ENCODE results near the gene ITPR1.
A peak's percentile ranks its signal among the peaks of the same experiment; 100 is the strongest.

The ITPR1 gene

GRCh38 chr3:4710191-4710590 is 217.0 kb downstream of the ITPR1 start:
- Mint-ChIP-seq H3K4me3 (no peak overlapping the region), H3K9me3 (no peaks in the 10 kb centered on the region), H3K4me1 (ENCODE audit: low read depth) (peaks cover 7% of the 10 kb centered on the region), H3K27ac (no peak overlapping the region), H3K27me3 (no peaks in the 10 kb centered on the region), H3K36me3 (ENCODE audit: low read depth) (peaks cover 73% of the 10 kb centered on the region)

- Mint-ChIP-seq H3K27me3 (no peaks in the 10 kb centered on the region), H3K4me1 (ENCODE audit: low read depth) (peaks cover 7% of the 10 kb centered on the region), H3K4me3 (no peak overlapping the region), H3K9me3 (no peaks in the 10 kb centered on the region), H3K36me3 (ENCODE audit: low read depth) (peaks cover 59% of the 10 kb centered on the region), H3K27ac (peak overlapping the region; percentile 28)
Observed at GRCh38 chr3:4711680-4711992, 218.5 kb downstream of the ITPR1 start.

GRCh38 chr3:4712109-4712508 is 219.0 kb downstream of the ITPR1 start:
- no peak overlapping the region for H3K27ac Mint-ChIP-seq
- no peaks in the 10 kb centered on the region for H3K9me3 Mint-ChIP-seq
- H3K4me3 Mint-ChIP-seq, result no peak overlapping the region
- no peaks in the 10 kb centered on the region for H3K27me3 Mint-ChIP-seq
- H3K4me1 Mint-ChIP-seq (ENCODE audit: low read depth), result peaks cover 7% of the 10 kb centered on the region
- peaks cover 59% of the 10 kb centered on the region for H3K36me3 Mint-ChIP-seq (ENCODE audit: low read depth)

GRCh38 chr3:4714045-4714444 is 220.9 kb downstream of the ITPR1 start:
- H3K27ac Mint-ChIP-seq, result no peak overlapping the region

GRCh38 chr3:4716266-4716665 is 223.1 kb downstream of the ITPR1 start:
- Mint-ChIP-seq H3K27me3 (no peaks in the 10 kb centered on the region), H3K4me3 (no peak overlapping the region), H3K27ac (no peak overlapping the region), H3K9me3 (no peaks in the 10 kb centered on the region), H3K36me3 (ENCODE audit: low read depth) (peaks cover 64% of the 10 kb centered on the region), H3K4me1 (ENCODE audit: low read depth) (peaks cover 6% of the 10 kb centered on the region)

More at GRCh38 chr3:4714045-4714444, 220.9 kb downstream of the ITPR1 start:
- Mint-ChIP-seq H3K36me3 (ENCODE audit: low read depth) (peaks cover 60% of the 10 kb centered on the region), H3K9me3 (no peaks in the 10 kb centered on the region), H3K27me3 (no peaks in the 10 kb centered on the region), H3K4me3 (no peak overlapping the region), H3K4me1 (ENCODE audit: low read depth) (peaks cover 7% of the 10 kb centered on the region)

GRCh38 chr3:4716706-4717362 is 223.7 kb downstream of the ITPR1 start:
- H3K36me3 Mint-ChIP-seq (ENCODE audit: low read depth), result peaks cover 66% of the 10 kb centered on the region
- peaks cover 6% of the 10 kb centered on the region for H3K4me1 Mint-ChIP-seq (ENCODE audit: low read depth)
- no peaks in the 10 kb centered on the region for H3K9me3 Mint-ChIP-seq
- H3K27ac Mint-ChIP-seq, result peak overlapping the region; percentile 6
- H3K4me3 Mint-ChIP-seq, result no peak overlapping the region
- H3K27me3 Mint-ChIP-seq, result no peaks in the 10 kb centered on the region

- H3K4me1 Mint-ChIP-seq (ENCODE audit: low read depth), result peaks cover 11% of the 10 kb centered on the region
- H3K27me3 Mint-ChIP-seq, result no peaks in the 10 kb centered on the region
- H3K4me3 Mint-ChIP-seq, result no peak overlapping the region
- H3K36me3 Mint-ChIP-seq (ENCODE audit: low read depth), result peaks cover 65% of the 10 kb centered on the region
- H3K9me3 Mint-ChIP-seq, result no peaks in the 10 kb centered on the region
- peak overlapping the region; percentile 6 for H3K27ac Mint-ChIP-seq
Observed at GRCh38 chr3:4717363-4717740, 224.2 kb downstream of the ITPR1 start.

- Mint-ChIP-seq H3K4me3 (no peak overlapping the region), H3K4me1 (ENCODE audit: low read depth) (peaks cover 19% of the 10 kb centered on the region), H3K36me3 (ENCODE audit: low read depth) (peaks cover 59% of the 10 kb centered on the region), H3K9me3 (no peaks in the 10 kb centered on the region), H3K27ac (no peak overlapping the region), H3K27me3 (no peaks in the 10 kb centered on the region)
Observed at GRCh38 chr3:4718179-4718736, 225.1 kb downstream of the ITPR1 start.

- peaks cover 19% of the 10 kb centered on the region for H3K4me1 Mint-ChIP-seq (ENCODE audit: low read depth)
- H3K27ac Mint-ChIP-seq, result no peak overlapping the region
- H3K9me3 Mint-ChIP-seq, result no peaks in the 10 kb centered on the region
- H3K36me3 Mint-ChIP-seq (ENCODE audit: low read depth), result peaks cover 52% of the 10 kb centered on the region
- no peaks in the 10 kb centered on the region for H3K27me3 Mint-ChIP-seq
- no peak overlapping the region for H3K4me3 Mint-ChIP-seq
Observed at GRCh38 chr3:4719046-4719501, 225.9 kb downstream of the ITPR1 start.

GRCh38 chr3:4720316-4721075 is 227.3 kb downstream of the ITPR1 start:
- peaks cover 46% of the 10 kb centered on the region for H3K36me3 Mint-ChIP-seq (ENCODE audit: low read depth)
- no peaks in the 10 kb centered on the region for H3K9me3 Mint-ChIP-seq
- H3K4me1 Mint-ChIP-seq (ENCODE audit: low read depth), result peaks cover 19% of the 10 kb centered on the region
- no peaks in the 10 kb centered on the region for H3K27me3 Mint-ChIP-seq
- peak overlapping the region; percentile 9 for H3K27ac Mint-ChIP-seq
- H3K4me3 Mint-ChIP-seq, result no peak overlapping the region

GRCh38 chr3:4721511-4721911 is 228.4 kb downstream of the ITPR1 start:
- Mint-ChIP-seq H3K4me1 (ENCODE audit: low read depth) (peaks cover 24% of the 10 kb centered on the region), H3K4me3 (no peak overlapping the region), H3K27ac (peak overlapping the region; percentile 74), H3K36me3 (ENCODE audit: low read depth) (peaks cover 54% of the 10 kb centered on the region), H3K9me3 (no peaks in the 10 kb centered on the region), H3K27me3 (no peaks in the 10 kb centered on the region)

- Mint-ChIP-seq H3K27ac (peak overlapping the region; percentile 74), H3K27me3 (no peaks in the 10 kb centered on the region), H3K36me3 (ENCODE audit: low read depth) (peaks cover 55% of the 10 kb centered on the region), H3K4me3 (no peak overlapping the region), H3K4me1 (ENCODE audit: low read depth) (peaks cover 27% of the 10 kb centered on the region), H3K9me3 (no peaks in the 10 kb centered on the region)
Observed at GRCh38 chr3:4722103-4722502, 229.0 kb downstream of the ITPR1 start.

- Mint-ChIP-seq H3K4me3 (no peak overlapping the region), H3K4me1 (ENCODE audit: low read depth) (peaks cover 29% of the 10 kb centered on the region), H3K27me3 (no peaks in the 10 kb centered on the region), H3K36me3 (ENCODE audit: low read depth) (peaks cover 50% of the 10 kb centered on the region), H3K27ac (no peak overlapping the region), H3K9me3 (no peaks in the 10 kb centered on the region)
Observed at GRCh38 chr3:4724051-4724629, 231.0 kb downstream of the ITPR1 start.

- H3K9me3 Mint-ChIP-seq, result no peaks in the 10 kb centered on the region
- H3K4me1 Mint-ChIP-seq (ENCODE audit: low read depth), result peaks cover 36% of the 10 kb centered on the region
- no peak overlapping the region for H3K4me3 Mint-ChIP-seq
- H3K27ac Mint-ChIP-seq, result no peak overlapping the region
- H3K27me3 Mint-ChIP-seq, result no peaks in the 10 kb centered on the region
- H3K36me3 Mint-ChIP-seq (ENCODE audit: low read depth), result peaks cover 49% of the 10 kb centered on the region
Observed at GRCh38 chr3:4726549-4726948, 233.4 kb downstream of the ITPR1 start.
